Endothelial cell of umbilical vein (primary cell): ENCODE measurements around the gene LRRC71. TPM values are rescaled to one million over a fixed set of nuclear protein-coding genes. Genes with fewer than 3 reads are reported as not detected.

ENCODE experiments used
- BruUV-seq: library from RNA; stranded (reverse); fragments of 400-500 nt; replicated peaks from 2 replicates; lab custom pipeline; 2021; lab: Mats Ljungman, UMichigan
- CTCF ChIA-PET: fragments of 300-600, 350-600 bp; sonication (Branson Sonifier 250); formaldehyde crosslinking; loops from one replicate; lab custom pipeline; 2021; ENCODE audit warnings: antibody characterized with exemption, inconsistent platforms; lab: Charles Lee
- POLR2A ChIA-PET: fragments of 300-600, 350-600 bp; sonication (Branson Sonifier 250); formaldehyde crosslinking; loops from one replicate; lab custom pipeline; 2021; ENCODE audit warnings: antibody characterized with exemption, inconsistent platforms; lab: Charles Lee
- DNase-seq: peaks from one replicate; pipeline ENCODE4 v3.0.0-alpha.2; 2011; ENCODE audit warnings: low read depth, low spot score
- FAIRE-seq: peaks from 2 replicates; lab custom pipeline; 2011; peaks lifted over from hg19 to GRCh38; lab: Jason Lieb, UNC
- H2AFZ ChIP-seq: 2 replicates; pipeline ENCODE4 v1.6.0; 2012; ENCODE audit warnings: low read depth, low read length, control low read depth, inconsistent platforms
- H3K27ac ChIP-seq: 2 replicates; pipeline ENCODE4 v1.5.1; 2011; ENCODE audit warnings: low read depth, mild to moderate bottlenecking, control low read depth, low read length, moderate library complexity; ENCODE audit not compliant: insufficient read depth
- H3K27me3 ChIP-seq, 2 experiments: 2 replicates each; pipeline versions ENCODE4 v1.6.0 to v1.6.1; 2011; ENCODE audit warnings: low read length in 2 of 2, mixed read lengths in 1 of 2; ENCODE audit not compliant: control insufficient read depth in 2 of 2, insufficient read depth in 2 of 2
- H3K36me3 ChIP-seq, 2 experiments: 2 replicates in 1 of 2; 3 replicates in 1 of 2; pipeline ENCODE4 v1.5.1; 2011; ENCODE audit warnings: low read length in 2 of 2, mild to moderate bottlenecking in 1 of 2, moderate library complexity in 1 of 2; ENCODE audit not compliant: control insufficient read depth in 2 of 2, insufficient read depth in 2 of 2; ENCODE audit errors: extremely low read depth in 1 of 2
- H3K4me1 ChIP-seq: 3 replicates; pipeline ENCODE4 v1.5.1; 2011; ENCODE audit warnings: mild to moderate bottlenecking, low read length; ENCODE audit not compliant: control insufficient read depth, insufficient read depth; ENCODE audit errors: extremely low read depth
- H3K4me2 ChIP-seq: 2 replicates; pipeline ENCODE4 v1.6.1; 2011; ENCODE audit warnings: low read length, control low read depth, mixed read lengths; ENCODE audit not compliant: insufficient read depth
- H3K4me3 ChIP-seq, 3 experiments: fragments of 200-600 bp in 1 of 3; sonication (generic), shearing (Covaris generic) in 1 of 3; replicated peaks in 1 of 3; 2 replicates each; pipeline ENCODE4 v1.5.1; 2011 to 2016; ENCODE audit warnings: control low read depth in 3 of 3, low read length in 3 of 3, mild to moderate bottlenecking in 2 of 3, inconsistent platforms in 1 of 3, low read depth in 1 of 3, moderate library complexity in 1 of 3; ENCODE audit not compliant: insufficient read depth in 1 of 3
- H3K79me2 ChIP-seq: 2 replicates; pipeline ENCODE4 v1.6.0; 2012; ENCODE audit warnings: low read length, inconsistent platforms; ENCODE audit not compliant: control insufficient read depth, insufficient read depth
- H3K9ac ChIP-seq: replicated peaks from 2 replicates; pipeline ENCODE3; 2011; ENCODE audit warnings: low read length, control low read depth; ENCODE audit not compliant: insufficient read depth; ENCODE audit errors: extremely low read depth
- H3K9me1 ChIP-seq: replicated peaks from 3 replicates; pipeline ENCODE4 v1.6.0; 2011; ENCODE audit warnings: mild to moderate bottlenecking, low read length; ENCODE audit not compliant: control insufficient read depth, insufficient read depth; ENCODE audit errors: extremely low read depth
- H3K9me3 ChIP-seq: replicated peaks from 2 replicates; pipeline ENCODE4 v1.5.1; 2012; ENCODE audit warnings: low read length, inconsistent platforms; ENCODE audit not compliant: control insufficient read depth, insufficient read depth
- H4K20me1 ChIP-seq: replicated peaks from 2 replicates; pipeline ENCODE3; 2011; ENCODE audit warnings: mild to moderate bottlenecking, low read length; ENCODE audit not compliant: control insufficient read depth, insufficient read depth; ENCODE audit errors: extremely low read depth
- EZH2 ChIP-seq: IDR thresholded peaks from 2 replicates; pipeline ENCODE4 v1.6.1; 2012; ENCODE audit warnings: borderline replicate concordance, low read depth, mild to moderate bottlenecking, moderate library complexity, low read length, inconsistent platforms; ENCODE audit not compliant: severe bottlenecking
- GATA2 ChIP-seq: IDR thresholded peaks from 2 replicates; pipeline ENCODE4 v1.7.0; 2011; ENCODE audit warnings: low read depth, mild to moderate bottlenecking, moderate library complexity, mixed read lengths, low read length; ENCODE audit not compliant: insufficient read length, insufficient read depth
- MYC ChIP-seq: IDR thresholded peaks from one replicate; pipeline ENCODE4 v1.6.1; 2011; ENCODE audit warnings: mild to moderate bottlenecking, low read depth, low read length
- dilution Hi-C: fragments of 300-500 bp; cut with MboI; formaldehyde crosslinking; loops from one replicate; pipeline ENCODE4 v1.15.0; 2019; ENCODE audit warnings: low sequenced_read_pairs; ENCODE audit not compliant: extremely low pct_ligation_motif_present
- intact Hi-C: fragments of 100-400 bp; cut with micrococcal nuclease; formaldehyde crosslinking; loops from one replicate; pipeline ENCODE4 v1.10.0; 2022
- polyA plus RNA-seq, 4 experiments: library from polyadenylated mRNA; depleted of rRNA in 3 of 4; stranded (reverse) in 3 of 4; unstranded in 1 of 4; fragments of >200 nt; gene quantifications; 2 replicates each; pipeline versions ENCODE4 v1.2.1 to v1.2.3, GENCODE V29; 2011 to 2012; ENCODE audit warnings: missing spikeins in 1 of 4
- total RNA-seq: library from RNA; stranded (reverse); gene quantifications from 2 replicates; pipeline ENCODE4 v1.2.3, GENCODE V29; 2021

Gene LRRC71
- total and polyA plus RNA-seq, 2 donors (not counting 3 experiments of a cell fraction or from before 2014, with no cell fraction given) = 0.35 to 0.66 TPM

DNA sequence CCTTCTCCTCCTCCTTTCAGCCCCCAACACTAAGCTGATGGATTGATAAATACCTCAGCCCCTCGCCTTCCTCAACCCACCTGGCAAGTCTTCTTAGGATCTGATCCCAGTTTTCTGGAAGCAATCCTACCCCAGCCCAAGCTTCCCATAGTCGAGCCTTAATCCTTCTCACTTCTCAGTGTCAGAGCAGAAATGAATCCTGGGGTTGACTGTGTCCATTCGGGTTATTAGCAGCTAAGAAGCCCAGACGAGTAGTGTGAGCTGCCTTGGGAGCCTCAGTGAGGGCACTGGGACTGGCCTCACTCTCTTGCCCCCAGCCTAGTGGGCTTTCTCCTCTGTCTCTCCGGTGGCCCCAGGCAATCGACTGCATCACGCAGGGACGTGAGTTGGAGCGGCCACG is 39.3 kb upstream of the LRRC71 start:
- ChIA-PET POLR2A (no interaction called here), CTCF (interaction anchor here (1.0 to 1.9 kb wide), 9 partner anchors 9 to 191 kb away, joined by 3 to 7 read pairs (median 5); partner anchors contain the start of gene NTRK1)
- Histone ChIP-seq H3K4me1 (peaks cover 7% of the 10 kb centered on the region), H3K9me3 (no peaks in the 10 kb centered on the region), H3K36me3 (no peaks in the 10 kb centered on the region), H3K4me2 (no peak overlapping the region), H3K79me2 (no peaks in the 10 kb centered on the region), H3K9me1 (no peaks in the 10 kb centered on the region), H2AFZ (no peak overlapping the region), H3K27ac (no peak overlapping the region), H3K27me3 (peaks cover 17 to 19% of the 10 kb centered on the region in 2 experiments), H3K9ac (no peak overlapping the region), H4K20me1 (no peaks in the 10 kb centered on the region), H3K4me3 (no peak overlapping the region)
- dilution Hi-C loops (no loop called here), intact Hi-C loops (no loop called here)
- BruUV-seq = no TSS peak
- TF ChIP-seq EZH2 (peak; percentile 20), GATA2 (no peak)
- FAIRE-seq (no peak), DNase-seq (no peak)

GRCh38 chr1:156881663-156882062 is 38.8 kb upstream of the LRRC71 start:
- CTCF ChIA-PET = interaction anchor here (1.0 to 1.9 kb wide), 6 partner anchors 9 to 85 kb away, joined by 3 to 7 read pairs (median 4); partner anchors contain the start of gene NTRK1
- dilution Hi-C loops (no loop called here), intact Hi-C loops (no loop called here)
- no peaks in the 10 kb centered on the region for H3K36me3 ChIP-seq
- TF ChIP-seq MYC = no peak
- no peaks in the 10 kb centered on the region for H3K79me2 ChIP-seq
- no peak overlapping the region for H3K27ac ChIP-seq
- BruUV-seq = no TSS peak
- H3K9me1 ChIP-seq = no peaks in the 10 kb centered on the region
- H3K4me2 ChIP-seq = no peak overlapping the region
- no peak overlapping the region for H2AFZ ChIP-seq
- FAIRE-seq = no peak
- H4K20me1 ChIP-seq = no peaks in the 10 kb centered on the region
- DNase-seq = no peak
- H3K27me3 ChIP-seq = peaks cover 13 to 24% of the 10 kb centered on the region in 2 experiments
- peaks cover 2% of the 10 kb centered on the region for H3K4me1 ChIP-seq
- POLR2A ChIA-PET = no interaction called here
- no peak overlapping the region for H3K4me3 ChIP-seq
- no peak overlapping the region for H3K9ac ChIP-seq
- H3K9me3 ChIP-seq = no peaks in the 10 kb centered on the region
